ENCODE data around the gene CHST2.

The CHST2 gene

DNA sequence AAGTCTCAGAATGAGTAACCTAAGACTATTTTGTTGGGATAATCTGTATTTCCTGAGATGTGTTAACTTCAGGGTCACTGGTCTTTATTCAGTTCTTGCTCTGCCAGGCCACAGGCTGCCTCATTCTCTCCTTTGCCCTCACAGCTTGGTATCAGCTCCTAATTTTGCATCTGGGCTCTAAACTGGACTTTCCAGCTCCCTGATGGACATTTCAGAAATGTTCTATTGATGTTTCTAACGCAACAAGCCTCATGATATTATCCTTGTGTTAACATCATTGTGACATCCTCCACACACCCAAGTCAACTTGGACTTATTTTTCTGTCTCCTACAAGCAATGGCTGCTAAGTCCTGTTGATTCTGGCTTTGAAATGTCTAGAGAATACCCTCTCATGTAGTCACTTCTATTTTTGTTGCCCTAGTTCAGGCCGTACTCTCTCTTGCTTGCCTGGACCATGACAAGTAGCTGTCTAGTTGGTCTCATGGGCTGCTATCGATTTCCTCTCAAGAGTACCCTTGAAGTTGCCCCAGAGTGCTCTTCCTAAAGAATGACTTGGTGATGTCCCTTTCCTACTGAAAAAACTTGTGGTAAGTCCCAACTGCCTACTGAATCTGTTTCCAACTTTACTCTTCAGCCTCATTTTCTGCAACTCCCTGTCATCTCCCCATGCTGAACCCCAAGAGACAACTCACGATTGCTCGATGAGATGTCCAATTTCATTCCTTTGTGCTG lies 52.7 kb downstream of the CHST2 start:
- TF ChIP-seq, protein P1, sequence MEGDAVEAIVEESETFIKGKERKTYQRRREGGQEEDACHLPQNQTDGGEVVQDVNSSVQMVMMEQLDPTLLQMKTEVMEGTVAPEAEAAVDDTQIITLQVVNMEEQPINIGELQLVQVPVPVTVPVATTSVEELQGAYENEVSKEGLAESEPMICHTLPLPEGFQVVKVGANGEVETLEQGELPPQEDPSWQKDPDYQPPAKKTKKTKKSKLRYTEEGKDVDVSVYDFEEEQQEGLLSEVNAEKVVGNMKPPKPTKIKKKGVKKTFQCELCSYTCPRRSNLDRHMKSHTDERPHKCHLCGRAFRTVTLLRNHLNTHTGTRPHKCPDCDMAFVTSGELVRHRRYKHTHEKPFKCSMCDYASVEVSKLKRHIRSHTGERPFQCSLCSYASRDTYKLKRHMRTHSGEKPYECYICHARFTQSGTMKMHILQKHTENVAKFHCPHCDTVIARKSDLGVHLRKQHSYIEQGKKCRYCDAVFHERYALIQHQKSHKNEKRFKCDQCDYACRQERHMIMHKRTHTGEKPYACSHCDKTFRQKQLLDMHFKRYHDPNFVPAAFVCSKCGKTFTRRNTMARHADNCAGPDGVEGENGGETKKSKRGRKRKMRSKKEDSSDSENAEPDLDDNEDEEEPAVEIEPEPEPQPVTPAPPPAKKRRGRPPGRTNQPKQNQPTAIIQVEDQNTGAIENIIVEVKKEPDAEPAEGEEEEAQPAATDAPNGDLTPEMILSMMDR (IDR thresholded peaks at IDR 0.05; ENCODE audit: low read depth, low read length) = no peak
- no peak for DNase-seq (ENCODE audit: low read depth, low spot score)
- in situ Hi-C loops (cut with HindIII; ENCODE audit: low sequenced_read_pairs) = no loop called here
- H3K4me3 ChIP-seq (ENCODE audit: low read depth, low read length) = no peak overlapping the region

DNA sequence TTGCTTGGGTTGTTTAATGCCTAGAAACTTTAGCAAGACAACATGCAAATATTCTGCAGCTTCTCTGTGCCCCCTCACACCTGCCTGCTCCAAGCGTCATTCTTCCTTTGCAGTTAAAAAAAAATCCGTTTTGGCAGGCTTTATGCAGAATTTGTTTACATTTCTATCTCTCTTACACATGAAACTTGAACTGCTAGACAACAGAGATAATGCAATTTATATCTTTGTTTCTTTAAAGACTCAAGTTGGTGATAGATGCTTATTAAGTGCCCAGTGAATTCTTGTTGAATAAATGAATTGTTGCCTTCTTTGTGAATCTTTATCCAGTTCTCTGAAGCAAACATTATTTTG lies 53.2 kb downstream of the CHST2 start:
- in situ Hi-C loops (cut with HindIII; ENCODE audit: low sequenced_read_pairs) = no loop called here
- TF ChIP-seq, protein P1 (IDR thresholded peaks at IDR 0.05; ENCODE audit: low read depth, low read length) = no peak
- no peak for DNase-seq (ENCODE audit: low read depth, low spot score)
- H3K4me3 ChIP-seq (ENCODE audit: low read depth, low read length) = no peak overlapping the region

DNA sequence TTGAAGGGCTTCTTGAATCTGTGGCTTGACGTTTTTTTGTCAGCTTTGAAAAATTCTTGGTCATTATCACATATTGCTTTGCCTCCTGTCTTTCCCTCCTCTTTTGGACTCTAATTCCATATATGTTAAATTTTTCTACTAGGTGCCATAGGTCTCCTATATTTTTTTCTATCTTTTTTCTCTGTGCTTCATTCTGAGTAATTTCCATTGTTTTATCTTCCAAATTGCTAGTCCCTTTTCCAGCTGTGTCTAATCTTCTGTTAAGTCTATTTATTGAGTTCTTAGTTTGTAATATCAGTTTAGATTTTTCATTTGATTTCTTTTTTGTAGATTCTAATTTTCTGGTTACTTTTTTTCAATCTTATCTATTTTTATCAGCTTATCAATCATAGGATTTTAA lies 53.7 kb downstream of the CHST2 start:
- no peak for DNase-seq (ENCODE audit: low read depth, low spot score)
- in situ Hi-C loops (cut with HindIII; ENCODE audit: low sequenced_read_pairs) = no loop called here
- H3K4me3 ChIP-seq (ENCODE audit: low read depth, low read length) = no peak overlapping the region
- TF ChIP-seq, protein P1 (IDR thresholded peaks at IDR 0.05; ENCODE audit: low read depth, low read length) = no peak

Data from astrocyte of the spinal cord (primary cell).